ENCODE measurements around the gene OR2M3. TPM values are rescaled to one million over a fixed set of nuclear protein-coding genes. Genes with fewer than 3 reads are reported as not detected.
"Not testable (repeated sequence)": the region's sequence is repeated elsewhere in the genome, so short reads cannot be mapped to it uniquely, and the experiment has no call there.

Gene OR2M3
- polyA plus RNA-seq, 1 donor from 2014 or later, result not detected

GRCh38 chr1:248243204-248243603 is 46.1 kb downstream of the OR2M3 start:
- H4K20me1 ChIP-seq (ENCODE audit: insufficient read depth), result no peaks in the 10 kb centered on the region
- H3K36me3 ChIP-seq (ENCODE audit: insufficient read depth, low read length), result no peaks in the 10 kb centered on the region
- H2AFZ ChIP-seq (ENCODE audit: low read depth, low read length), result no peak overlapping the region
- H3K27me3 ChIP-seq (ENCODE audit: insufficient read depth, low read depth, low read length), result no peaks in the 10 kb centered on the region
- no peak for TF ChIP-seq CTCF (IDR thresholded peaks at IDR 0.05; ENCODE audit: poor library complexity, severe bottlenecking)
- no peak for TF ChIP-seq EP300 (conservative IDR thresholded peaks at IDR 0.05; ENCODE audit: poor library complexity, severe bottlenecking)
- no peak for TF ChIP-seq MXI1 (conservative IDR thresholded peaks at IDR 0.05; ENCODE audit: poor library complexity, severe bottlenecking)
- TF ChIP-seq SMC3 (conservative IDR thresholded peaks at IDR 0.05; ENCODE audit: poor library complexity), result no peak
- no peak for TF ChIP-seq POLR2AphosphoS5 (IDR thresholded peaks at IDR 0.05)
- no peak for TF ChIP-seq REST (IDR thresholded peaks at IDR 0.05; ENCODE audit: borderline replicate concordance)
- no peak overlapping the region for H3K4me2 ChIP-seq (ENCODE audit: low read length)
- no peaks in the 10 kb centered on the region for H3K9me2 ChIP-seq (ENCODE audit: insufficient read depth, low read length)
- no peaks in the 10 kb centered on the region for H3K79me2 ChIP-seq (replicated peaks; ENCODE audit: insufficient read depth, low read length)
- peaks cover 6% of the 10 kb centered on the region for H3K9me3 ChIP-seq (ENCODE audit: low read length)
- no peak overlapping the region for H3K9ac ChIP-seq (ENCODE audit: low read length)
- no peaks in the 10 kb centered on the region for H3F3A ChIP-seq (ENCODE audit: insufficient read depth, low read length, poor library complexity, severe bottlenecking)
- no peak overlapping the region for H3K27ac ChIP-seq (ENCODE audit: low read length)
- H3K4me3 ChIP-seq (ENCODE audit: low read length), result no peak overlapping the region

- not testable (repeated sequence) for H3F3A ChIP-seq (ENCODE audit: insufficient read depth, low read length, poor library complexity, severe bottlenecking); H3K36me3 ChIP-seq (ENCODE audit: insufficient read depth, low read length); H3K4me2 ChIP-seq (ENCODE audit: low read length); H4K20me1 ChIP-seq (ENCODE audit: insufficient read depth); H3K9ac ChIP-seq (ENCODE audit: low read length); H3K4me3 ChIP-seq (ENCODE audit: low read length); H3K9me2 ChIP-seq (ENCODE audit: insufficient read depth, low read length); H3K79me2 ChIP-seq (replicated peaks; ENCODE audit: insufficient read depth, low read length); H3K27me3 ChIP-seq (ENCODE audit: insufficient read depth, low read depth, low read length); H2AFZ ChIP-seq (ENCODE audit: low read depth, low read length); H3K27ac ChIP-seq (ENCODE audit: low read length)
- H3K9me3 ChIP-seq (ENCODE audit: low read length), result peaks cover 12% of the 10 kb centered on the region
Measured at GRCh38 chr1:248259309-248259708, 62.2 kb downstream of the OR2M3 start.

Other genes starting within 250 kb of the OR2M3 start
- gene OR2L8, start 248.4 kb upstream of the OR2M3 start, polyA plus RNA-seq, result not detected in 2 replicates
- not detected in 2 replicates for gene OR2AK2, start 232.0 kb upstream of the OR2M3 start, polyA plus RNA-seq
- gene OR2L5, start 183.6 kb upstream of the OR2M3 start, polyA plus RNA-seq, result 0.10 TPM in 1 of 2 replicates, not detected in the other
- 0.14 TPM in 1 of 2 replicates, not detected in the other for gene OR2L2, start 167.2 kb upstream of the OR2M3 start, polyA plus RNA-seq
- gene OR2L3, start 150.4 kb upstream of the OR2M3 start, polyA plus RNA-seq, result 0.10 and 0.27 TPM in 2 replicates
- gene OR2L13, start 102.1 kb upstream of the OR2M3 start, polyA plus RNA-seq, result 1.2 TPM in 1 of 2 replicates, not detected in the other
- gene OR2M5, start 52.1 kb upstream of the OR2M3 start, polyA plus RNA-seq, result not detected in 2 replicates
- gene OR2M2, start 22.4 kb upstream of the OR2M3 start, polyA plus RNA-seq, result not detected in 2 replicates
- not detected in 2 replicates for gene OR2M4, start 34.2 kb downstream of the OR2M3 start, polyA plus RNA-seq
- not detected in 2 replicates for gene OR2T33, start 80.7 kb downstream of the OR2M3 start, polyA plus RNA-seq
- gene OR2T12, start 106.2 kb downstream of the OR2M3 start, polyA plus RNA-seq, result not detected in 2 replicates
- gene OR2M7, start 127.3 kb downstream of the OR2M3 start, polyA plus RNA-seq, result not detected in 2 replicates
- not detected in 2 replicates for gene OR14C36, start 151.5 kb downstream of the OR2M3 start, polyA plus RNA-seq
- not detected in 2 replicates for gene OR2T4, start 164.4 kb downstream of the OR2M3 start, polyA plus RNA-seq
- gene OR2T6, start 178.5 kb downstream of the OR2M3 start, polyA plus RNA-seq, result not detected in 2 replicates
- gene OR2T1, start 205.8 kb downstream of the OR2M3 start, polyA plus RNA-seq, result not detected in 2 replicates
- gene OR2T2, start 248.4 kb downstream of the OR2M3 start, polyA plus RNA-seq, result not detected in 2 replicates

Measured in neural cell (in vitro differentiated cells).